Stimulated activated CD4-positive, alpha-beta T cell treated with anti-CD3 and anti-CD28 coated beads, Interleukin-12 subunit alpha, Interleukin-12 subunit beta, amount 100 ng/mL, for 24 hours (primary cell): ENCODE data around the gene GID4.
"Not testable (repeated sequence)": the region's sequence is repeated elsewhere in the genome, so short reads cannot be mapped to it uniquely, and the experiment has no call there.

Source experiments
- DNase-seq, 2 experiments: peaks; one replicate each; pipeline ENCODE4 v3.0.0-alpha.2; 2020; ENCODE audit warnings: low read depth in 2 of 2

The GID4 gene

DNA sequence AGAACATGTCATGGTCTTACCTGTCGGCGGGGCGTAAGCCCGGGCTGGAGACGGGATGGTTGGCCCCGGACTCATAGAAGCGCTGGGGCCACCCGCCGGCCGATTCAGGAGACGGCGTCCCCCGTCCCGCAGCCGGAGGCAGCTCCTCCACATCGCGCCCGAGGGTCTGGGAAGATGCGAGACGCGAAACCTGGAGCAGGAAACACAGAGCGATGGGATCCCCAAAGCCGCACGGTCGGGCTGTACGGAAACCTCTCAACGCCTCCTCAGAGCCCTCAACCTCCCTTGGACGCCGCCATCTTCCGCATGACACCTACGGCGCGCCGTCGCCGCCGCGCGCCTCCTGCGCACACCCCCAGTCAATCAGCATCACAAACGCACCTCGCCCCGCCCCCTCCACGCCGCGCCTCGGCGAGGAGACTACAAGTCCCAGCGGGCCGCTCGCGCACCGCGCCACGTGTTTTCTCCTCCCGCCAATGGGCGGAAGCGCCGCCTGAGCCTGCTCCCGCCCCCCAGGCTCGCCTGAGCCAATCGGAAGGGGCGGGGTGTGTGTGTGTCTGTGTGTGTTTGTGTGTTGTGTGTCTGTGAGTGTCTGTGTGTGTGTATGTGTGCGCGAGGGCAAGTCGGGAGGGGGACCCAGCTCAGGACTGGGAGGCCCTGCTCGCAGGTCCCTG is at the start of gene GID4, which contains the start of gene ATPAF2:
TSS of gene GID4 (plus strand) at position 548 of the 674 bp plus-strand sequence. CDS start at position 605, 57 bp downstream.
TSS of gene ATPAF2 (minus strand) at position 308 of the 674 bp plus-strand sequence. CDS start at position 153, 155 bp downstream.
- peak; percentile 98 to 99 for DNase-seq

DNA sequence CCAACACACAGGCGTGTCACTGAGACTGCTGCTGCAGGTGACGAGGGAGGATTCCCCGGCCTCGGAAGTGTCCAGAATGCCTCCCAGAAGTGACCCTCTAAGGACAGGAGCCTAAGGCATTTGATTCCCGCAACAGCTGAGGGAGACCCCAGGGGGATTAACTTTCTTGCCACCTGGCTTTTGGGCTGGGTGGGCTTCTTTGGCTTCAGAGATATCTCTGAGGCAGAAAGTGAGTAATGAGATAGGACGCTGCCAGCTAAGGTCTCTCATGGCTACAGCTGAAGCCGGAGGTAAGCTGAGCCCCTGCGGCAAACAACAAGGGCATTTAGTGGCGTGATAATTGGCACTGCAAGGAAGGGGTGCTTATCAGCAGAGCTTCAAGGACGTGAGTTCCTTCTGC is 49.6 kb upstream of the GID4 start:
- no peak for DNase-seq

DNA sequence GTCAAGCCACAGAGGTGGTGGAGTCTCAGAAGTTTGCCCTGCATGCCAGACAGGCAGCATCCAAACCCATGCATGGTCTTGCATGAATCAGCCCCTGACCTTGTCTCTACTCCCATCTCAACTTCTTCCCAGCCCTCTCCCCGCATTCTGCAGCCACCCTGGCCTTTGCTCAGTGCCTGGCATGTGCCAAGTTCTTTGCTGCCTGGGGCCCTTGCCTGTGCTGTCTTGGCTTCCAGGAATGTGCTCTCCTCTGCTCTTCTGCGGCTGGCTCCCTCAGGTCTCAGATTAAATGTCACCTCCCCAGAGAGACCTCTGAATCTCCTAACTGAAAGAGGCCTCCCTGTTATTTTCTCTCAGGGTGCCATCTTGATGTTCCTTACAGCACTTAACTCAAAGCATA is 48.9 kb upstream of the GID4 start:
- no peak for DNase-seq

DNA sequence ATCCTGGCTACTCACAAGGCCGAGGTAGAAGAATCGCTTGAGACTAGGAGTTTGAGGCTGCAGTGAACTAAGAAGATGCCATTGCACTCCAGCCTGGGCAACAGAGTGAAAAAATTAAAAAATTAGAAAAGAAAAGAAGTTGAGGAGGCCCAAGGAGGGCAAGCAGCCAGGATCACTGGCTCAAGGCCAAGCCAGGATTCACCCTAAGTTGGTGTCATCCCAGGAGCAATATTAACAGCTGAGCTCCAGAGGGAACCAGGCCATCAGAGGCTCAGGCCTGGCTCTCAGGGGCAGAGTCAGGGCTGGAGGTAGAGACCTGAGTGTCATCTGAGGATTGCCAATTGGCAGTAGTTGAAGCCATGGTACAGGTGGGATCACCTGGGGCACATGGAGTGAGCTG is 45.8 kb upstream of the GID4 start:
- no peak for DNase-seq

DNA sequence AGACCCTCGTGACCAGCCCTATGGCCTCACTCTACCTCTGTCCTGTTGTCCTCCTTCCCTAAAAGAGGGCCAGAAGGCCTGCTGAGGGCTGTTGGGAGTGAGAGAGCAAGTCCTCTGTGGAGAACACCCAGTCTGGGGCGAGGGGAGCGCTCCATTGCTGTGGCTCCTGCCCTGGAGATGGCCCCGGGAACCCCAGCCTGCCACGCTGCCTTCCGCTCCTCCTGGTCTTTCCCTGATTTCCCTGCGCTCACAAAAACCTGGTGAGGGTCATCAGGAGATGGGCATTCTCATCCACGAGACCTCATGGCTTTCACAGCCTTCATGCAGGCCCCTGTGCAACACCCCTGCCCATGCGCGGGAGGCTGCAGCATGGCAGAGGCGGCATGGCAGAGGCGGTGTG is 45.4 kb upstream of the GID4 start:
- DNase-seq: no peak

DNA sequence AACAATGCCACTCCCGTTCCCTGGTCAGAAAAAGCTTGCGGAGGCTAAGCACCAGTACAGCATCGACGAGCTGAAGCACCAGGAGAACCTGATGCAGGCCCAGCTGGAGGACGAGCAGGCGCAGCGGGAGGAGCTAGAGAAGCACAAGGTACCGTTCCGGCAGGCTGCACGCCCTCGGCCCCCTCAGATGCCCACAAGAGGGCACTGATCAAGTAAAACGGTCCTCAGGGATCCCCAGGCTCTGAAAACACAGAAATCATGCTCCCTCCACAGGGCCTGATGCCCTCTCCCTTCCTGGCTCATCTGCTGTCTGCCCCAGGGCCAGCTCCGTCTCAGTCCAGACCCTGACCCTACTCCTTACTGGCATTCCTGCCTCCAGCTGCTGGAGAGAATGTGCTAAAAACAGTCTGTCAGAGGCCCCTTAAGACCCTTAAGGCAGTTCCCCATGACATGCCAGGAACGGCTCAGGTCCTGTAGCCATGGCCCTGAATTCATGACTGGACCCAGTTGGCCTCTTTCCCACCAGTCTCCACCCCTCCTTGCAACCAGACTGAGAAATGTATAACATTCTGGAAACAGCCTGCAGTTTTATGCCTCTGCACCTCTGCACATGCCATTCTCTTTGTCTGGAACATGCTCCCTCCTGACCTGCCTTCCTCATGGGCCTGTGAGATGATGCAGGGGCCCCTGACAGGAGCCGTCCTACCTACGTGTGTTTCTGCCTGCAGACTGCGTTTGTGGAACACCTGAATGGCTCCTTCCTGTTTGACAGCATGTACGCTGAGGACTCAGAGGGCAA is 44.7 kb upstream of the GID4 start:
- no peak for DNase-seq

DNA sequence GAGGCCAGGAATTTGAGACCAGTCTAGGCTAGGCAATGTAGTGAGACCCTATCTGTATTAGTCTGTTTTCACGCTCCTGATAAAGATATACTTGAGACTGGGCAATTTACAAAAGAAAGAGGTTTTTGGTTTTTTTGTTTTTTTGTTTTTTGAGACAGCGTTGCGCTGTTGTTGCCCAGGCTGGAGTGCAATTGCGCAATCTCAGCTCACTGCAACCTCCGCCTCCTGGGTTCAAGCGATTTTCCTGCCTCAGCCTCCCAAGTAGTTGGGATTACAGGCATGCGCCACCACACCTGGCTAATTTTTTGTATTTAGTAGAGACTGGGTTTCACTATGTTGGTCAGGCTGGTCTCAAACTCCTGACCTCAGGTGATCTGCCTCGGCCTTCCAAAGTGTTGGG is 43.3 kb upstream of the GID4 start:
- DNase-seq: not testable (repeated sequence)

DNA sequence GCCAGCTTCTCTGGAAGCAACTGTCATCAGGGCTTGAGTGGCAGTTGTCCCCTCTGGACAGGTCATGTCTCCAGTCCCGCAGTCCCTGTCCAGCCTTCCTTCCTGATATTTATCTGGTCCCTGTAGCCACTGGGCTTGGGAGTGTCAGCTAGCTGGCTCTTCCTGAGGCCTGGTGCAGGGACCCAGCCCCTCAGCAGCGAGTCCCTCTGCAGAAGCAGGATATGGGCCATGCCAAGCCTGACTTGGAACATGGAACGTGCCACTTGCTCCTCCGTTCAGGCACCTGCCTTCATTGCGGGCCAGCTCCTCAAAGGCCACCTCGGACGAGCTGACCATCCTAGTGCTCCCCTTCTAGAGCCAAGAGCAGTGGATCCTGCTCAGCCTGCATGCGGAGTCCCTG is 40.3 kb upstream of the GID4 start:
- DNase-seq: no peak

DNA sequence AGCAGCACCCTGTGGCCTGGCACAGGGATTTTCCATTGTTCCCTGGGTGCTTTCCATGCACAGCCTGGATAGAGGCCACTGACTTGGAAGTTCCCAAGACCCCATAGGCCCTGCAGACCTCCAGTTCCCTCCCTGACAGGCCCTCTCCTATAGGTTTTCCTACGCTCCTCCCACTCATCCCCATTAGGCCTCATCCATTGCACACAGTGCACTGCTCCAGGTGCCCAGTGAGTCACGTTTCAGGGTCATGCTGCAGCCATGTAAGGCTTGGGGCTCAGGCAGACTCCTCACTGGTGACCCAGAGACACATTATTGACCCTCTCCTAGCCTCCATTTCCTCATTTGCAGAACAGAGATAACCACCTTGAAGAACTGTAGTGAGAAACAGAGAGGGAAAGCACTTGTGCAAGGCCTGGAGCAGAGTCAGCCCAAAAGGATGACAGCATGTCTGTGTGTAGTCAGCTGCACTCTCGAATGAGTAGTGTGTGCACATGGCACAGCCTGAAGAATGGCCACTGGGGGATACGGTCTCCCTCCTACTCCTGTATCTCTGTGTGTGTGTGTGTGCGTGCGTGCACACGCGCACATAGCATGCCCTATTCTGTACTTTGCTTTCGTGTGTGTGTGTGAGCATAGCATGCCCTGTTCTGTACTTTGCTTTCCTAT is 39.7 kb upstream of the GID4 start:
- DNase-seq: no peak

DNA sequence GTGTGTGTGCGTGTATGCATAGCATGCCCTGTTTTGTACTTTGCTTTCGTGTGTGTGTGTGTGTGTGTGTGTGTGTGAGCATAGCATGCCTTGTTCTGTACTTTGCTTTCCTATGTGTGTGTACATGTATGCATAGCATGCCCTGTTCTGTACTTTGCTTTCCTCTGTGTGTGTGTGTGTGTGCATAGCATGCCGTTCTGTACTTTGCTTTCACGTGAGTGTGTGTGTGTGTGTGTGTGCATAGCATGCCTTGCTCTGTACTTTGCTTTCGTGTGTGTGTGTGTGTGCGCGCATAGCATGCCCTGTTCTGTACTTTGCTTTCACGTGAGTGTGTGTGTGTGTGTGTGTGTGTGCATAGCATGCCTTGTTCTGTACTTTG is 39.2 kb upstream of the GID4 start:
- no peak for DNase-seq

DNA sequence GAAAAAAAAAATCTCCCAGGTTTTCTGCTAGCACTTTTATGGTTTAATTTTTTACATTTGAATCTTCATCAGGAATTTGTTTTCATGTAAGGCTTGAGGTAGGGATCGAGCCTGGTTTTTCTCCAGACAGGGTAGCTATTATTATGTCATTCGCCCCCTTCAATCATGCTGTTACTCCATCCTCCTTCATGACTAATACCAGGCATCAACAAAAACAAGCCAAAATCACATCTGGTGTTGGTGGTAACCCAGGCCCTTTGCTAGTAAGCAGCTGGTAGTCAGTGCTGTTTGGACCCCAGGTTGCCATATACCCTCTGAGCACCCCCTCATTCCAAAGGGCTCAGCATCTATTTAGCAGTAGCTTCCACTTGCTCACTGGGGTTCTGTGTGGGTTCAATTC is 37.0 kb upstream of the GID4 start:
- DNase-seq: no peak

DNA sequence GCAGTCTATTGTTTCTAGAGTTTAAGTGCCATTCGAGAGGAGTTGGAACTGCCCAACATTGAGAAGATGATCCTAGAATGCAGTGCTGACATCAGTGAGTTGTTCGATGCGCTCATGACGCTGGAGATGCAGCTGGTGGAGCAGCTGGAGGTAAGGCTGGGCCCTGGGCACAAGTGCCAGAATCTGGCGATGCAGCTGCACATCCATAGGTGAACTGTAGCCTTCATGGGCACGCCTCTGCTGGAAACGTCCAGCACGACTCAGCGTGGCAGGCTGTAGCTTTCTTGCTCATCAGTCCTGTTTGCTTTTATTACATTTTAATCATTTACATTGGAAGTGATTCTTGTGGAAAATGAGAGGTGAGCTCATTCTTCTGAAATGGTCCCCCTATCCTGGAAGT is 34.9 kb upstream of the GID4 start:
- DNase-seq: no peak

DNA sequence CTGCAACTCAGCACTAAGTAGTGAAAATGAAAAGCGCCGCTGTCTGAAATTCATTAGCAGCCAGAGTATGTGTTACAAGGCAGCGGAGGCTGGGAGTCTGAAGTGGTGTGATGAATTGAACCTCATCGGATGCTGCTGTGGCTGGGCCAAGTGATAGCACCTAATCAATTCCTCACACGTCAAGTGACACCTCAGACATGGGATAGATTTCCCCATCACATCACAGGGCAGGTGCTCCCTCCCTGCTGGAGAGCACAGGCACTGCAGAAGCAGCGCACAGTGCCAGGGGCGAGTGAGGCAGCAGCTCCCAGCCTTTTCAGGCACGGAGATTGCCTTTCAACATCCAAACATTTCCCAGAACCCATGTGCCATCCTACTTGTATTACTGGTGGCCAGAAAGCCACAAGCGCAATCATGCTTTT is 34.3 kb upstream of the GID4 start:
- no peak for DNase-seq

DNA sequence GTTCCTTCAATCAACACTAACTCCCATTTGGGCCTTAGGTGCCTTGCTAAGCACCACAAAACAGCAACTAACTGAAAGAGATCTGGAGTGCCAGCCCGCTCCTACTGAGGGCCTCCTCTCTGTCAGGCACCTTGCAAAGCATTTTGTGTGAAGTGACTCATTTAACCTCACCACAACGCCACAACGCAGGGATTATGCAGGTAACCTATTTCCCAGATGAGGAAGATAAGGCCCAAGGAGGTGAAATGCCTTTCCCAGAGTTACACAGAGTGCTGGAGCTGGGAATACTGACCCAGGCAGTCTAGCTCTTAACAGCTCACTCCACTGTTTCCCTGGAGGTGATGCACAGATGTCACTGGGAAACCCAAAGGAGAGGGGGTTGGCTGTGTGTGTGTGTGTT is 33.7 kb upstream of the GID4 start:
- DNase-seq: no peak

DNA sequence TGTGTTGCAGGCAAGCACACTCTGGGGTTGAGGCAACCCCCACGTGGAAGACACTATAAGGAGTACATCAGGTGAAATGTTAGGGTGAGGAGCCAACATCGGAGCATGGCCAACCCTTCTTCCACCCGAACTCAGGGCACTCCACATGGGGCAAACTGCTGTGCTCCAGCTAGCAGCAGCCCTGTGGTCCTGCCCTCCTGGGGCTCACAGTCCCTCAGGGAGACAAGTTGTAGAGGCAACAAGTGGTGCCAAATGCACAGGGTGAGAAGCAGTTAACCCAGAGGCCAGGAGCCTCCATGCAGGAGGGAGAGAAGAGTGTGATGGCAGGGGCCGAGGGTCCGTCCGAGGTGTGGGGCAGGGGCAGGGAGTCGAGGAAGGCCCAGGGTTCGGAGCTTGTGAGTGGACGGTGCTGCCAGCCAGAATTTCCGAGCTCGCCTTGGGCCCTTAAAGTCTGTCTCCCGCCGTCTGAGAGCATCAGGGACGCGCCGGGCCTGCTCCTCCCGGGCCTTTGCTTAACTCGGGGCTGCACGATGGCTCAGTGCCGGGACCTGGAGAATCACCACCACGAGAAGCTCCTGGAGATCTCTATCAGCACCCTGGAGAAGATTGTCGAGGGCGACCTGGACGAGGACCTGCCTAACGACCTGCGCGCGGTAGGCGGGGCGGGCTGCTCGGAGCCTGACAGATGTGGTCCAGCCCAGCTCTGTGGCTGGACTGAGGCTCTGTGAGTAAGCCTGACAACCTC is 32.5 kb upstream of the GID4 start:
- DNase-seq: no peak

DNA sequence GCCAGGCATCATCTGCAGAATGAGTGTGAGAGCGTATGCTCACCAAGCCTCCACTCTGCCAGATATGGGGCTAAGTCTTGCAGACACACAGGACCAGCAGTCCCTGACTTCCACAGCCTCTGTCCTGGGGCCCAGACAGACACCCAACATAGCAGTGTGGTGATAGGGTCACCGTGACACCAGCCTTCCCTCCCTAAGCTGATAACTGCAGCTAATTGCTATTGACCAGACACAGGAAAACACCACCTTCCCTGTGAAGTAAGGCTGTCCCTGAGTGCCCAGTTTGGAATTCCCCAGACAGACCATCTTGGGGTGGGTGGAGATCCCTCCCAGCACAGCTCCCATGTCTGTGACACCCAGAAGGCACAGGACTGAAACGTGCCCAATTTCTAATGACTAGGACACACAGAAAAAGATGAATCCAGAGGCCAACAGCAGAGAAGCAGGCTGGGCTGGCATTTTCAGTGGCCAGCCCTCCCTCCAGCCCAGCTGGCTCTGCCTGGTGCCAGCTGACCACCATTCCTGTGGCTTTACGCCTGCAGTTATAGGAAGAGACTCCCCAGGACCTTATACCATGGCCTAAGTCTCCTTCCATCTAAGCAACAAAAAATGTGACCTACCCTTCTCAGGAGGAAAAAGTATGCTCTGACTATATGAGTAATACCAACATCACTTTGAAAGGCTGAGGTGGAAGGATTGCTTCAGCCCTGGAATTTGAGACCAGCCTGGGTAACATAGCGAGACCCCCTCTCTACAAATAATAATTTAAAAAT is 30.5 kb upstream of the GID4 start:
- no peak for DNase-seq

DNA sequence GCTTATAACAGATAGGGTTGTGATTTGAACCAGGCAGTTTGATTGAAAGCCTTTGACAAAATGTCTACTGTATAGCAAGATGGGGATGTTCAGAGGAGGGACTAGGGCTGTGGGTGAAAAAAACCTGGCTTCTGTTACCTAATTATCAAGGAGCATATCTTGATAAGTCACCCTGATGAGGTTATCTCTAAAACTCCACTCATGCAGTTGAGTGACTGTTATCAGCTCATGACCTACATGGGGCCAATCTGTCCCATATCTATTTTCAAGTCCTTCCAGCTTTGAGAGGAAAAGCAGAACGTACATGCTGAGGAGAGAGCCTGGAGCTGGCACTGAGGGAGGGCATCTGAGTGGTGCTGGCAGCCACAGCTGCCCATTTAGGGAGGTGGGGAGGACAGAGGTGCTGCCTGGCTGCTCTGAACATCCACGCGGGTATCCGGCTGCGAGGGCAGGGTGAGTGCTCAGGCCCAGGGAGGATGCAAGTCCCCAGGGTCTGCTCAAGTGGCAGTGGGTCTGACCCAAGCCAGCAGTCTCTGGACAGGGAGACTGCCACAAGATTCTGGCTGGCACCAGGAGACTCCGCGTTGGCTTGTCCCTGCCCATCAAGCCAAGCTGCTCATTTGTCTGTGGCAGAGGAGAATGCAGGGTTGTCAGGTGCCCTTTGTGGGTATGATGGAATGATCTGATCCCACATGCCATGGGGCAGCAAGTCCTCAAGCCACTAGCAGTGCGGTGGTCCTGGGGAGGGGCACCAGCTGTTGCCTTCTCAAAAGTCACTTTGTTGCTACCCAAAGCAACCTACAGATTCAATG is 29.4 kb upstream of the GID4 start:
- no peak for DNase-seq

DNA sequence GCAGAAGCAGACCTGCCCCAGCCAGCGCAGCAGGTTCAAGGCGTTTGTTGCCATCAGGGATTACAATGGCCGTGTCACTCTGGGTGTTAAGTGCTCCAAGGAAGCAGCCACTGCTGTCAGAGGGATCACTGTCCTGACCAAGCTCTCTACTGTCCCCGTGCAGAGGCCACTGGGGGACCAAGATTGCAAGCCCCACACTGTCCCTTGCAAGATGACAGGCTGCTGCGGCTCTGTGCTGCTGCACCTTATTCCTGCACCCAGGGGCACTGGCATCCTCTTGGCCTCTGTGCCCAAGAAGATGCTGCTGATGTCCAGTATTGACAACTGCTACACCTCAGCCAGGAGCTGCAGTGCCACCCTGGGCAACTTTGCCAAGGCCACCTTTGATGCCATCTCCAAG is 27.9 kb upstream of the GID4 start:
- DNase-seq: no peak

DNA sequence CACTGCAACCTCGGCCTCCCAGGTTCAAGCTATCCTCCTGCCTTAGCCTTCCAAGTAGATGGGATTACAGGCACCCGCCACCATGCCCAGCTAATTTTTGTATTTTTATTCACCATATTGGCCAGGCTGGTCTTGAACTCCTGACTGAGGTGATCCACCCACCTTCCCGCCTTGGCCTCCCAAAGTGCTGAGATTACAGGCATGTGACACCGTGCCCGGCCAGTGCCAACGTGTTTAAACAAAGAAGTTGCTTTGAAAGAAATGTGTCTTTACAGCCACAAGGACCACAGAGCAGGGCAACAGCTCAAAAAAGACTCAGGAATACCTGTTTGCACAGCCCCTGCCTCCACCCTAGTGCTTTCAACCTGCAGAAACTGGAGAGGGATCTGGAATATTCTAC is 25.2 kb upstream of the GID4 start:
- DNase-seq: no peak

DNA sequence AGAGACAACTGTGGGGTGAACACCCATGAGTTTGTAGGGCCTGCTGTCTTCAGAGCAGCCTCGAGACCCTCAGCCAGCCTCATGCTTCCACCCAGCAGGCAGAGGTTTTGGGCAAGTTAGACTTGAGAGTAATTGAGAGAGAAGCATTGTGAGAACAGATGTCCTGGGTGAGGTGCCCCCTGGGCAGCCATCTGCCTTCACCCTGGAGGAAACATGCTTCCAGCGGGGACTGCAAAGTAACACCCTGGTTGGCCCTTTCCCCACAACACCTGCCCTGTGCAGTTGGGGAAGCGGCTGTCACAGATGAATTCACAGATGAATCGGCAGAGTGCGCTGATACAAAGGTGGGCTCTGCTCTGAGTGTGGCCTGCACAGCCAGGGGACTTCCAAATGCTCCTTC is 23.6 kb upstream of the GID4 start:
- no peak for DNase-seq
